Neural cell (in vitro differentiated cells): Measurements from ENCODE around the gene LIG3.

ENCODE experiments used
- CTCF ChIP-seq: fragments of 450-650 bp; IDR thresholded peaks from 2 replicates; pipeline ENCODE4 v1.5.1; 2014; ENCODE audit warnings: antibody characterized with exemption, mild to moderate bottlenecking, moderate library complexity; ENCODE audit not compliant: poor library complexity, severe bottlenecking
- EP300 ChIP-seq: fragments of 450-650 bp; conservative IDR thresholded peaks from 2 replicates; pipeline ENCODE4 v1.6.1; 2014; ENCODE audit warnings: antibody characterized with exemption, mild to moderate bottlenecking, moderate library complexity; ENCODE audit not compliant: poor library complexity, severe bottlenecking
- EZH2 ChIP-seq: fragments of 200-600, 300-800 bp; shearing (Covaris generic), sonication (generic); IDR thresholded peaks from 2 replicates; pipeline ENCODE4 v1.6.1; 2014; ENCODE audit warnings: antibody characterized with exemption, low read length, borderline replicate concordance, mild to moderate bottlenecking; ENCODE audit not compliant: insufficient read depth, poor library complexity, severe bottlenecking
- MXI1 ChIP-seq: fragments of 450-650 bp; conservative IDR thresholded peaks from 2 replicates; pipeline ENCODE4 v1.6.1; 2014; ENCODE audit warnings: antibody characterized with exemption, mild to moderate bottlenecking; ENCODE audit not compliant: poor library complexity, severe bottlenecking
- POLR2AphosphoS5 ChIP-seq: IDR thresholded peaks from 2 replicates; pipeline ENCODE4 v1.6.1; 2012
- RAD21 ChIP-seq: fragments of 450-650 bp; conservative IDR thresholded peaks from 2 replicates; pipeline ENCODE4 v1.6.1; 2014; ENCODE audit warnings: antibody characterized with exemption, mild to moderate bottlenecking, moderate library complexity
- REST ChIP-seq: IDR thresholded peaks from 2 replicates; pipeline ENCODE4 v1.6.1; 2012; ENCODE audit warnings: borderline replicate concordance
- SMC3 ChIP-seq: fragments of 450-650 bp; conservative IDR thresholded peaks from 2 replicates; pipeline ENCODE4 v1.6.1; 2014; ENCODE audit warnings: antibody characterized with exemption, mild to moderate bottlenecking, moderate library complexity; ENCODE audit not compliant: poor library complexity
- TAF1 ChIP-seq: IDR thresholded peaks from 2 replicates; pipeline ENCODE4 v1.6.1; 2012; ENCODE audit warnings: low read depth

- TF ChIP-seq CTCF (no peak), POLR2AphosphoS5 (no peak), RAD21 (no peak), REST (no peak), EP300 (no peak), SMC3 (no peak), TAF1 (no peak), EZH2 (no peak), MXI1 (no peak)
Measured at GRCh38 chr17:35051579-35052240, 71.4 kb downstream of the LIG3 start.
